GM21723 (cell line): ENCODE data around the gene WDR37.

ENCODE experiments used
- ATAC-seq: cut with Tn5 transposase; IDR thresholded peaks from one replicate; pipeline ENCODE4 v1.9.1; 2021; ENCODE audit warnings: mild to moderate bottlenecking, moderate library complexity; ENCODE audit not compliant: unreplicated experiment

Gene WDR37

DNA sequence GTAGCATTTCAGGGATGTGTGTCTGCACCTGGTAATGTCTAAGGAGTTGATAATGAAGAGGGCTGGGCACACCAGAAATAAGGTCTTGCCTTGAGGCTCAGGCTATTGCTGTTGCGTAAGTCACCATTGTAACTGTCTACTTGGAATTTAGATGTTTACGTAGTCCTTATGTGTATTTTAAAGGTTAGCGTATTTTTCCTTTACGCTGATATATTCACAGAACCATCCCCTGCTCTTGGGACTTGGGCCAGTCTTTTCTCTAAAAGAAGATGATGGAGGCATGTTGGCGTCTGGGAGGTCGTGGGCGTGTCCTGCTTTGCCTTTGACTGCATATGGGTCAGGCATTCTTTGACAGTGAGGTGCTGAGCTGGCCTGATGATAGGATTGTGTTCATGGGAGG is 14.7 kb downstream of the WDR37 start:
- ATAC-seq = no peak

DNA sequence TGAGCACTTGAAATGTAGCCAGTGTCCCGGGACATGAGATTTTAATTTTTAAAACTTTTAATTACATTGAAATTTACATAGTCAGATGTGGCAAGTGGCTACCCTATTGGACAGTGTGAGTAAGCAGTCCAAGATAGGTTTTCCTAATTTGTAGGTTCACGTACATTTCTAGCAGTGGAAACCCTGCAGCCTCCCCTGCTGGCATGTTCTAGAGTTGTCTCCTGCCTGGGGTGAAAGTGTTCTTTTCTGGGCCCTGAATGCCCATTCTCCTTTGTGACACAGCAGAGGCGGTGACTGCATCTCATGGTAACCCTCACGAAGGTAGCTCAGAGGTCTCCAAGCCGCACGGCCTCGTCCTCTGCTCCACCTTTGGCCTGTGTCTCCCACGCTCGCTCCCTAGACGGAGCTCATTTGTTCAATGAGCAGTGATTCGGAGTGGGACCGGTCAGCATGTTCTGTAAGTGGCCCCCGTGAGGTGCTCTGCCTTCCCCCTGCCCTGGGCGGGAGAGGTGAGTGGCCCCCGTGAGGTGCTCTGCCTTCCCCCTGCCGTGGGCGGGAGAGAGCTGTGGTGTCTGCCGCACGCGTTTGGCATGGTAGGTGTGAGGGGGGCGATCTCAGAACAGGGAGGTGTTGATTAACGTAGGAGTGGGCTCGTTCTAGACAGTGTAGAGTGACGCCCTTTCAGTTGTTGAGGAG is 18.0 kb downstream of the WDR37 start:
- no peak for ATAC-seq

DNA sequence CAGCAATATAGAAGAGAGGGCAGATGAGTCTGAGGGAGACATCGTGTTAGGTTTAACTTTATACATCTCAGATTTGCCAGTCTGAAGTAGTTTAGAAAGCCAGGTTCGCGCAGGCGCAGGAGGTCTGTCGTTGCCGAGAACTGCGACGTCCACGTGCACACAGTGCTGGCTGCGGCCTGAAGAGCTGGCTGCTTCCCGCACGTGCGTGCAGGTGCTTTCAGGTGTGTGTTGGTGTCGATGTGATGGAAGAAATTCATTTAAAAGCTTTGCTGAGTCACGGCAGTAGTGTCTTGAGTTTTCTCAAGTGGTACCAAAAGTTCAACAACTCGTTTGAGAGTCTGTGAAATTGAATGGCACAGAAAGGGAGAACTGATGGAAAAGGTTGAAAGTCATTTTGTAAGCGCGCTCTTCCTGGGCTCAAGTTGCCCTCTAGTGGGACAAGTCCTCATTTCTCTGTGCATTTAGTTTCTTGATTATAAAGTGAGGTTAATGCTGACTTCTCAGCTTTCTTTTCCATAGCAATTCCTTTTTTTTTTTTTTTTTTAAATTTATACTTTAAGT is 18.6 kb downstream of the WDR37 start:
- ATAC-seq = no peak

DNA sequence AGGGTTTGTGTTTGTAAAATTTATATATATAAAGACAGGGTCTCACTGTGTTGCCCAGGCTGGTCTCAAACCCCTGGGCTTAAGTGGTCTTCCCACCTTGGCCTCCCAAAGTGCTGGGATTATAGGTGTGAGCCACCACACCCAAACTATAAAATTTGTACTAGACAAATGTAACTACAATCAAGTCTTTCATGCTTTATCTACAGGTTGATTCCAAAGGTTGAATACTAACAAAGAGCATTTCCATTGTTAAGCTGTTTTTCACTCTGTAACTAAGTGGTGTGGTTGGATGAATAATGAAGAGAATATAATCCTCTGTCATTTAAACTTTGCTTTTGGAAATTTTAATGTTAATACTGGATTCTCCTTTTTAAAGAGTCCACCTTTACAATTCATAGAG is 22.5 kb downstream of the WDR37 start:
- no peak for ATAC-seq

DNA sequence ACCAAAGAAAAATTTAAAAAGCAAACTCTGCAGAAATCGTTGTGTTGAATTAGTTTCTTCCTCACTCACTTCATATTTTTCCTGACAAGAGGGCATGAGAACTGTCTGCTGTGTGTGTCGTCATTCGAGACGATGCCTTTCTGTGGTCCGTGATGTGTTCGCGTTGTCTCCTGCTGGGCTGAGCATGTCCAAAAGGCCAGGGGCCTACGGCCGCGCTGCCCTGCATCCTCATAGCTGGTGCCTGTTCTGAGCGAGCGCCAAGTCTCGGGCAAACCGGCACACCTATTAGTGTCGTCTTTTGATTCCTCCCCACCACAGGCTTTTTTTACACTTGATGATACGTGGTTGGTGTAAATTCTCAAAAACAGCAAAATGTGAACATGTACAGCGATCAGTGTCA is 27.4 kb downstream of the WDR37 start:
- ATAC-seq = no peak

DNA sequence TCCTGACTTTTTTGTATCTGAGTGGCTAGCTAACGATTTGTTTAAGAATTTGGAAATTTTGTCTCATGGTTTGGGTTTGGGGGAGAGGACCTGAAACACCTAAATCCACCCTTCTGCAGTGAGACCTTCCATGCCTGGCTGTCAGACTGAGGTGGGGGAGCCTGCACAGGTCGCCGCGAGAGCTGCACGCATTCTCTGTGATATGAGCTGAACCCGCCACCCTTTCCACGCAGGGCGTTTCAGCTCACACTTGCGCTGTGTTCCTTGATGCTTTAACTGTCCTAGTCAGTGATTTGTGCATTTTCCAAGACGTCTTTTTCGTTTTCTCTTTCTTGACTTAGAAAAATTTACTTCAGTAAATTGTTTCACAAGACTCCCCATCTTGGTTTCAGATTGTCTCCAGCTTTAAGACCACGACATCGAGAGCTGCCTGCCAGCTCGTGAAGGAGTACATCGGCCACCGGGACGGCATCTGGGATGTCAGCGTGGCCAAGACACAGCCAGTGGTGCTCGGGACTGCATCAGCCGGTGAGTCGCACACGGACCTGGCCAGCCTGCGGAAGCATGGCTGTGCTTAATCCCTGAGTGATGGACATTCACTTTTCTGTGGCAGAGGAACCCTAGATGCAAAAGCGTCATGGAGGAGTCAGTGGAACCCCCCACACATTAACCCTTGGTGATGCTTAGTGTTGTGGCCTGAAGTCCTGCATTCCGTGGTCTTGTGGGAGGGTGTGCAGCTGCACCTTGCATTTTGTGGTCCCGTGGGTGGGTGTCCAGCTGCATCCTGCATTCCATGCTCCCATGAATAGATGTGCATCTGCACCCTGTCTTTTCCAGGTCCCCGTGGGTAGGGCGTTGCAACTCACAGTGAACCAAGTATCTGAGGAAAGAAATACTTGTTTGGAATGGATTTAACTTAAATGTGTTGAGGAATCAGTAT is 28.1 kb downstream of the WDR37 start:
- no peak for ATAC-seq

DNA sequence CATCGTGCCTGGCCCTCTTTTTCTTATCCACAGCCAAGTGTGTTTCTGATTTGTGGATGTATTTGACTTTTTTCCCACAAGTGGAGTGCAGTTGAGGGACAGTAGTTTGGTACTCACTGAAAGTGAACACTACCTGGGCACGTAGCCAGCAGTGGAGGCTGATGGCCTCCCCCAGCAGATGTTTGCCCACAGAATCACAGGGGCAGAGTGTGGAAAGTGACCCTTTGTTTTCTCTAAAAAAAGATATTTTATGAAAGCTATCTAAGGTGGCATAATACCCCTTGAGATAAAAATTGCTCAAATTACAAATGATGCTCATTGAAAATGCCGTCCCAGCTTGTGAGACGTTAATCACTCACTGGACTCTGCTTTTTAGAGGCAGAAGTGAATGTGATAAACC is 29.1 kb downstream of the WDR37 start:
- no peak for ATAC-seq

DNA sequence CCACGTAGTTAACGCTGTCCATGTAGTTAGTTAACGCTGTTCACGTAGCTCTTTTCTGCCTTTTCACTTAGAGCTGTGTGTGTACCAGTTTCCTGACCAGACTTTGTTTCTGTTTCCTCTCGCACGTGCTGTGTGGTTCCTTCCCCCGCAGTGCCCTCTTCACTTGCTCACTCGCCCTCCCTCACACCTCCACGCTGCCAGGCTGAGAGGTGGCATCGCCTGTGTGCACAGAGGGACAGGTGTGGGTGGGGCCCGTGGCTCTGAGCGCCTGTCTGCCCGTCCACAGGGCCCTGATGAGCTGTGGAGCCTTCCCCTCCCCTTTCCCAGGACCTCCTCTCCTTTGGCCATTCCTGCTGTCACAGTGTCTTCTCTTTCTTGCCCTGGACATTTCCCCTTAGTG is 30.6 kb downstream of the WDR37 start:
- no peak for ATAC-seq

DNA sequence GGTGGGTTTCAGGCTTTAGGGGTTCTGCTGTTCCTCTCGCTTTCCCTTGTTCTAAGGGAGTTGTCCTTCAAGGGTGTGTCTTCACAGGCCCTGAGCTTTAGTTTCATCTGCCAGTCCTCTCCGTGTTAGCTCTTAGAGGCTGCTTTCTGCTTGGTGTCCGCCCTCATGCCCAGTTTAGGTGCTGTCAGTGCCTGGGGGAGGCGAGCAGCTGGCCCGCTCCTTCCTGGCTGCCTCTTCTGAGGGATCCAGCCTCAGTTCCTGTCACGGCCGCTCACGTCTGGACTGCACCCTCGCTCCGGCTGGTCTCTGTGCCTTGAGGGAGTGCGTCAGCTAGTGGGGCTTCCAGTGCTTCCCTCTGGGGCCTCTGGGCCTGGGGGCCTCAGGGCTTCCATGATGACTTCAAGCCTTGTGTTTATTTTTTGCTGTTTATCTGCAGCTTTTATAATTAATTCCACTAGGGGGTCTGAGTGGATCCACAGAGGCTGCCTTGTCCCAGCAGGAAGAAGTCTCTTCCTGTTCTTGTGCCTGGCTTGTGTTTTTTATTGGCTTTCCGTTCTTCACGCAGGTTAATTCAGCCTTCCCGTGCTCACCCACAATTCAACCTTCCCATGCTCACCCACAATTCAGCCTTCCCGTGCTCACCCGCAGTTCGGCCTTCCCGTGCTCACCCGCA is 33.0 kb downstream of the WDR37 start:
- no peak for ATAC-seq

DNA sequence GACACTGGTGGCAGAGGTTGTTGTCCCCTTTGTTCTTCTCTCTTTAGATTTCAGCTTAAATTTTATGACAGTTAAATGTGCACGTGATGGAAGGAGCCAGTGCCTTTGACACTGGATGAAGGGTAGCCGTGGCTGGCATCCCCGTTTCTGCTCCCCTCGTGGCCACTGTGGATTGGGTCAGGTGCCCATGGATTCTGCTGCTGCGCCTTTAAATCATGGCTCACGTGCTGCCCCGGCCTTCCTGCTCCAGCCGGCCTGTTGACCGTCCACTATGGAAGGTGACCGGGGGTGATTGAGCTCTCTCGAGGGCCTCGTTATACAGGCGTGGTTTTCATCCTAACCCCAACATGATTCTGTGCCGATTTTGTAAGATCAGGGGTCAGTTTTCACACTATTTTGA is 34.5 kb downstream of the WDR37 start:
- ATAC-seq = no peak

DNA sequence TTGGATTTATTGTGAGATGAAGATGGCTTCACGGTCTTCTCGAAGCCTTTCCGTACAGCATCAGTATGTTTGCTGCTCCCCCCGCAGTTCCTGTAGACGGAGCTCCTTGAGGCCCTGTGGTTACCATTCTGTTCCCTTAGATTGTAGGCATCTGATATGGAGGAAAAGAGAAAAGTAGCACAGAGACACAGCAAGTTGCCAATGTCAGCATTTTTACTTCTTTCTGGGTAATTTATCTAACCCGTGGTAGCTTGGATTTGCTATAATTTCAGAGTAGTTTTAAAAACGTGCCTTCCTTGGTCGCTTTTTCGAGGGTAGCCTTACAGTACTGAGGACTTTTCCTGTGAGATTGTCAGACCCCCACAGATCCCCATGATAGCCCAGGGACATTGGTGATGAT is 37.5 kb downstream of the WDR37 start:
- no peak for ATAC-seq

DNA sequence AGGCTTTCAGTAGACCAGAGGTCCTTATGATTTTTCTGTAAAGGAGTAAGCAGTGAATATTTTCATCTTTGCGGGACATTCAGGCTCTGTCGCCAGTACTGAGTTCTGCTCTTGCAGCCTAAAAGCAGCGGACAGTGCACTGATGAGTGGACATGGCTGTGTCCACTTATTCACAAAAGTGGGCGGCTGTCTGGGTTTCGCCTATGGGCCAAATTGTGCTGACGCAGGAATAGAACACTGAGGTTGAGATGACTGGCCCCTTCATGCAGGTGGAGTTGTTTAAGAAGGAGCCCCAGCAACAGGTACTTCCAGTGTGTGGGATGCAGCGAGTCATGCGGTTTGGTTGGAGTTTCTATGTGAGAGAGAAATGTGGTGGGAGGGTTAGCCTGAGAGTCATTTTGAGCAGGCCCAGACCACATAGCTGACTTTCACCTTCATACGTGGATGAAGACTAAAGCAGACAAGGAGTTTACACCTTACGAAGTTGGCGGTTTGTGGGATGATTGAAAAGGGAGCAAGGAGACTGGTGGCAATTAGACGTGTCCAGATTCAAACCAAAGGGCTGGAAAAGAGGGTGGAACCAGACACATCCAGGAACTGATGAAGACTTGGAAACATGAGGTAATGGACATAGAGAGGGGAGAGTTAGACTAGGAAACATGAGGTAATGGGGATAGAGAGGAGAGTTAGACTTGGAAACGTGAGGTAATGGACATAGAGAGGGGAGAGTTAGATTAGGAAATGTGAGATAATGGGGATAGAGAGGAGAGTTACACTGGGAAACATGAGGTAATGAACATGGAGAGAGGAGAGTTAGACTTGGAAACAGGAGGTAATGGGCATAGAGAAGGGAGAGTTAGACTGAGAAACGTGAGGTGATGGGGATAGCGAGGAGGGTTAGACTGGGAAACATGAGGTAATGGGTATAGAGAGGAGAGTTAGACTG is 38.2 kb downstream of the WDR37 start:
- ATAC-seq = peak; percentile 96

DNA sequence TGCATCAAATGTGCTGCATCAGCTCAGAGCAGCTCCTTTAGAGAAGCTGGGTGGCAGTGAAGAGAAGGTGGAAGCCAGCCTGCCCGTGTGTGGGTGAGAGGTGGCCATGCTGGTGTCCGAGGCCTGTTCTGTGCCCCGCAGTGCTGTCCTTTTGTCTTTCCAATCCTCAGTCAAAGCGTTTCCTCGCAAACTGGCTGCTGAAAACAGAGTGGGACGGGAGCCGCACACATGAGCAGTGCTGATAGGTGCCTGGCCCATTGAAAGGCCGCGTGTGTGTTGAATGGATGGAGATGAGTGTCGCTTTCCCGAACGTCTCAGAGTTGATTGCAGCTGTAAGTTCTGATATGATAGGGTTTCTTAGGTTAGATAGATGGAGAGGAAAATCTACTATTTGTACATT is 39.3 kb downstream of the WDR37 start:
- no peak for ATAC-seq

DNA sequence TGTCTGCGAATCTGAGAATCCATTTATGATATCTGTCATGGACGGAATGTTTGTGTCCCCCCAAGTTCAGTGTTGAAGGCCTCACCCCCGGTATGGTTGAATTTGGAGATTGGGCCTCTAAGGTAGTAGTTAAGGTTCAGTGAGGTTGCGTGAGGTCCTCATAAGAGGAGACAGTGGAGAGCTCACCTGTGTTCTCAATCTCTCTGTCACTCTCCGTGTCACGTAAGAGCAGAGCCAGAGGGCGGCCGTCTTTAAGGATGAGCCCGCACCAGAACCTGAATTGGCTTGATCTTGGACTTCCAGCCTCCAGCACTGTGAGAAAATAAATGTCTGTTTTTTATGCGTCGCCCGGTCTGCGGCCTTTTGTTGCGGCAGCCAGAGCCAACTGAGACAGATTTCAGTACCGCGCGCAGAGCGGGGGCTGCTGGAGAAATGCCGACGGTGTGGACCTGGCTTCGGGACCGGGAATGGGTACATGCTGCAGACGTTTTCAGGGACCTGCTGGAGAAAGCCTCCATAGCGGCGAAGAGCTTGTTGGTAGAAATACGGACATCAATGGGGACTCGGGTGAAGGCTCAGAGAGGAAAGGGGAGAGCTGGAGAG is 40.2 kb downstream of the WDR37 start:
- ATAC-seq = no peak

DNA sequence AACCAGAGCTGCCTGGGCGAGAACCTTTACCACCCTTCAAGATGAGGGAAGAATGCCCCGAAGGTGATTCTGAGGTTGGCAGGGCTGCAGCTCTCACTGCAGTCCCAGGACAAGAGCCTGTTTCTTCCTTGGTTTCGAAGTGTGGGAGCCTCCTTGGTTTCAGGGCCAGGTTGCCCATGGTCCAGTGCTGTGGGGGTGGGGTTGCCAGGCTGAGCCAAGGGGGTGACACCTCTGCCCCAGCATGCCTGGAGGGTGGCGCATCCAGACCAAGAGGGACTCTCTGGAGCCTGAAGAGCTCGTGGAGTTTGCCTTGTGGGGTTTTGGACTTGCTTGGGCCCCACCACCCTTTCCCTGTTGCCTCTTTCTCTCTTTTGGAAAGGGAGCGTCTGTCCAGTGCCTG is 41.3 kb downstream of the WDR37 start:
- ATAC-seq = no peak

DNA sequence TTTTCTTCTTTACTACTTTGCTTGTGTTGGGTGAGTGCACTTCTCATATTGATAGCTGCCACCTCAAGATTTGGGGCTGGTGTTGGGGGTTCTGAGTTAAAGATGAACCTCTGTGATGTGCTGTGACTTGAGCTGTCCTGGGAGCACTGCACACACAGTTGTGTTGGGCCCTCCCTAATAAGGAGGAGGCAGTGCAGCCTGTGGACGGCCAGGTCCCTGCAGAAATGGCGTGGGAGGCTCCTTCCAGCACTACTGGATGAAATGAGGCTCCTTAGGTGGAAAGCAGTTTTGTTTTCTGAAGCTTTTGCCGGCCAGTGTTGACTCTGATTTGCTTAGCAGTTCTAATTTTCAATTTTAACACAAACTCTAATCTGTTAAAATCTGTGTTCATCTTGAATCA is 44.0 kb downstream of the WDR37 start:
- ATAC-seq = no peak

DNA sequence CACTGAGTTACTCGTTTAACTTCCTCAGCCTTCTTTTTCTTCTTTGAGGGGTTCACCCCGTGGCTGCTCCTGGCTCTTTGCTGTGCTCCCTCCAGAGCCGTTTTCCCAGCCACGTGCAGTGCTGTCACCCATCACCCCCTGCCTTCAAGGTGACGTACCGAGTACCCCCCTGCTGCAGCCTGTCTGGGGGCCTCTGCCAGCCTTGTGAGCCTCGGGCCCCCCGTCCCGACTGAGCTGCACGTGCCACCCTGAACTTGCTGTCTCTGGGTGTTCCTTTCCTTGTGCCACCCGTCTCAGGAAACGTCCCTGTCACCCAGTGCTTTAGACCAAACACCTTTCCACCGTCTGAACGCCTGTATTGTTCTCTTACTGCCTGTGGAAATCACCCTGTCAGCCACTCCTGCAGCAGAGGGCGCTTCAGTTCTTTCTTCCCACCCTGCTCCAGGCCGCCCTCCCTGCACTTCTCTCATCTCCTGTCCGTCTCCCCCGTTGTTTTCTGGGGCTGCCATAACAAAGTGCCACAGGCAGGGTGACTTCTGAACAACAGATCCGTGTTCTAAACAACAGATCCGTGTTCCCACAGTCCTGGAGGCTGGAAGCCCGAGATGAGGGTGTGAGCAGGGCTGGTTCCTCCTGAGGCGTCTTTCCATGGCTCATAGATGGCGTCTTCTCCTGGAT is 44.6 kb downstream of the WDR37 start:
- ATAC-seq = no peak

DNA sequence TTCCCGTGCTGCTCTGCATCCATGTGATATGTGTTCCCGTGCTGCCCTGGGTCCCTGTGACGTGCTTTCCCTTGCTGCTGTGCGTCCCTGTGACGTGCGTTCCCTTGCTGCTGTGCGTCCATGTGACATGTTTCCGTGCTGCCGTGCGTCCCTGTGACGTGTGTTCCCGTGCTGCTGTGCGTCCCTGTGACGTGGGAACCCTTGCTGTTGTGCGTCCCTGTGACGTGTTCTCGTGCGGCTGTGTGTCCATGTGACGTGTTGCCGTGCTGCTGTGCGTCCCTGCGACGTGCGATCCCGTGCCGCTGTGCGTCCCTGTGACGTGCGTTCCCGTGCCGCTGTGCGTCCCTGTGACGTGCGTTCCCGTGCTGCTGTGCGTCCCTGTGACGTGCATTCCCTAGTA is 45.8 kb downstream of the WDR37 start:
- no peak for ATAC-seq

DNA sequence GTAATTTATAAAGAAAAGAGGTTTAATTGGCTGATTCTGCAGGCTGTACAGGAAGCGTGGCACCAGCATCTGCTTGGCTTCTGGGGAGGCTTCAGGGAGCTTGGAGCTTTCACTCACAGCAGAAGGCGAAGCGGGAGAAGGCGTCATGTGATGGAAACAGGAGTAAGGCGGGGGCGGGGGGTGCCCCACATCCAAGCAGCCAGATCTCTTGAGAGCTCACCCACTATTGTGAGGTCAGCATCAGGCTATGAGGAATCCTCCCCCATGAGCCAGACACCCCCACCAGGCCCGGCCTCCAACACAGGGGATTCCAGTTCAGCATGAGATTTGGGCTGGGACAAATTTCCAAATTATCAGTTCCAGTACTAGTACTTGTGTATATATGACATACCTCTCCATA is 46.2 kb downstream of the WDR37 start:
- ATAC-seq = no peak
